ENCODE results near the gene CEBPB. TPM values are rescaled to one million over a fixed set of nuclear protein-coding genes. Genes with fewer than 3 reads are reported as not detected.
A peak's percentile ranks its signal among the peaks of the same experiment; 100 is the strongest.

CEBPB gene
- total and polyA plus RNA-seq, 2 donors (not counting 1 experiment from before 2014, with no cell fraction given), result 21.0 to 106 TPM

- no peak for DNase-seq (ENCODE audit: low read depth in 2 of 2)
- H3K9me3 ChIP-seq (ENCODE audit: control insufficient read depth, insufficient read depth, low read depth, low read length), result no peaks in the 10 kb centered on the region
- H3K4me1 ChIP-seq (ENCODE audit: control insufficient read depth, extremely low read depth, insufficient read depth, low read length), result peaks cover 24% of the 10 kb centered on the region
- H3K27me3 ChIP-seq (ENCODE audit: control insufficient read depth, insufficient read depth, low read length), result no peaks in the 10 kb centered on the region
- no peak overlapping the region for H3K4me2 ChIP-seq (ENCODE audit: extremely low read depth, insufficient read depth, low read length)
- H3K36me3 ChIP-seq (ENCODE audit: control insufficient read depth, insufficient read depth, low read length), result peaks cover 32% of the 10 kb centered on the region
- H3K9ac ChIP-seq (ENCODE audit: insufficient read depth, low read length), result no peak overlapping the region
- H3K27ac ChIP-seq (ENCODE audit: insufficient read depth, low read length), result peak overlapping the region; percentile 16
- no peak overlapping the region for H3K4me3 ChIP-seq (replicated peaks in 1 of 4; ENCODE audit: control extremely low read depth in 1 of 4, insufficient read depth in 1 of 4, low read depth in 3 of 4, low read length in 4 of 4)
- H3K79me2 ChIP-seq (ENCODE audit: control insufficient read depth, insufficient read depth, low read length), result peaks cover 74% of the 10 kb centered on the region
- TF ChIP-seq EZH2 (IDR thresholded peaks at IDR 0.05; ENCODE audit: low read length, missing control alignments) (no peak), CTCF (conservative IDR thresholded peaks at IDR 0.05 in 1 of 2, IDR thresholded peaks at IDR 0.05 in 1 of 2; ENCODE audit: low read depth in 1 of 2, low read length in 2 of 2) (no peak)
- no peaks in the 10 kb centered on the region for H4K20me1 ChIP-seq (ENCODE audit: control insufficient read depth, extremely low read depth, insufficient read depth, low read length)
- H2AFZ ChIP-seq (ENCODE audit: low read length), result no peak overlapping the region
Observed at GRCh38 chr20:50145566-50145965, 45.1 kb upstream of the CEBPB start.

- DNase-seq (ENCODE audit: low read depth in 2 of 2), result peak in 1 of 2 donors; percentile 79
- Histone ChIP-seq H3K9ac (ENCODE audit: insufficient read depth, low read length) (no peak overlapping the region), H3K4me3 (replicated peaks in 1 of 4; ENCODE audit: control extremely low read depth in 1 of 4, insufficient read depth in 1 of 4, low read depth in 3 of 4, low read length in 4 of 4) (no peak overlapping the region), H2AFZ (ENCODE audit: low read length) (no peak overlapping the region), H3K27ac (ENCODE audit: insufficient read depth, low read length) (no peak overlapping the region), H3K36me3 (ENCODE audit: control insufficient read depth, insufficient read depth, low read length) (peaks cover 30% of the 10 kb centered on the region), H3K4me2 (ENCODE audit: extremely low read depth, insufficient read depth, low read length) (peak overlapping the region; percentile 15), H3K79me2 (ENCODE audit: control insufficient read depth, insufficient read depth, low read length) (peaks cover 75% of the 10 kb centered on the region), H3K9me3 (ENCODE audit: control insufficient read depth, insufficient read depth, low read depth, low read length) (no peaks in the 10 kb centered on the region), H4K20me1 (ENCODE audit: control insufficient read depth, extremely low read depth, insufficient read depth, low read length) (no peaks in the 10 kb centered on the region), H3K4me1 (ENCODE audit: control insufficient read depth, extremely low read depth, insufficient read depth, low read length) (peaks cover 21% of the 10 kb centered on the region), H3K27me3 (ENCODE audit: control insufficient read depth, insufficient read depth, low read length) (no peaks in the 10 kb centered on the region)
- TF ChIP-seq EZH2 (IDR thresholded peaks at IDR 0.05; ENCODE audit: low read length, missing control alignments) (no peak), CTCF (conservative IDR thresholded peaks at IDR 0.05 in 1 of 2, IDR thresholded peaks at IDR 0.05 in 1 of 2; ENCODE audit: low read depth in 1 of 2, low read length in 2 of 2) (no peak)
Observed at GRCh38 chr20:50146214-50146613, 44.4 kb upstream of the CEBPB start.

GRCh38 chr20:50146732-50147662, 43.6 kb upstream of the CEBPB start:
- Histone ChIP-seq H4K20me1 (ENCODE audit: control insufficient read depth, extremely low read depth, insufficient read depth, low read length) (no peaks in the 10 kb centered on the region), H3K9ac (ENCODE audit: insufficient read depth, low read length) (no peak overlapping the region), H3K4me2 (ENCODE audit: extremely low read depth, insufficient read depth, low read length) (peak overlapping the region; percentile 26), H3K27ac (ENCODE audit: insufficient read depth, low read length) (peak overlapping the region; percentile 38), H3K4me1 (ENCODE audit: control insufficient read depth, extremely low read depth, insufficient read depth, low read length) (peaks cover 21% of the 10 kb centered on the region), H3K79me2 (ENCODE audit: control insufficient read depth, insufficient read depth, low read length) (peaks cover 76% of the 10 kb centered on the region), H3K9me3 (ENCODE audit: control insufficient read depth, insufficient read depth, low read depth, low read length) (no peaks in the 10 kb centered on the region), H2AFZ (ENCODE audit: low read length) (no peak overlapping the region), H3K36me3 (ENCODE audit: control insufficient read depth, insufficient read depth, low read length) (peaks cover 28% of the 10 kb centered on the region), H3K27me3 (ENCODE audit: control insufficient read depth, insufficient read depth, low read length) (no peaks in the 10 kb centered on the region), H3K4me3 (replicated peaks in 1 of 4; ENCODE audit: control extremely low read depth in 1 of 4, insufficient read depth in 1 of 4, low read depth in 3 of 4, low read length in 4 of 4) (no peak overlapping the region)
- peak; percentile 34 to 55 for DNase-seq (ENCODE audit: low read depth in 2 of 2)
- TF ChIP-seq CTCF (conservative IDR thresholded peaks at IDR 0.05 in 1 of 2, IDR thresholded peaks at IDR 0.05 in 1 of 2; ENCODE audit: low read depth in 1 of 2, low read length in 2 of 2) (no peak), EZH2 (IDR thresholded peaks at IDR 0.05; ENCODE audit: low read length, missing control alignments) (no peak)

Data from fibroblast of lung (primary cell).